GM12891 (cell line): ENCODE data around the gene BACE1.

ENCODE experiments used
- DNase-seq: peaks from one replicate; pipeline ENCODE4 v3.0.0; 2011; ENCODE audit warnings: low spot score; ENCODE audit not compliant: insufficient read length
- FAIRE-seq: peaks from 2 replicates; lab custom pipeline; 2011; peaks lifted over from hg19 to GRCh38; lab: Jason Lieb, UNC
- PAX5 ChIP-seq: IDR thresholded peaks from 2 replicates; pipeline ENCODE4 v1.6.1; 2011; ENCODE audit warnings: low read length, moderate library complexity, mild to moderate bottlenecking; ENCODE audit not compliant: insufficient read depth, severe bottlenecking
- POLR2A ChIP-seq: IDR thresholded peaks from 2 replicates; pipeline ENCODE4 v1.6.1; 2011; ENCODE audit warnings: low read depth, low read length, control low read depth
- POLR2AphosphoS5 ChIP-seq: IDR thresholded peaks from 2 replicates; pipeline ENCODE4 v1.6.1; 2011; ENCODE audit warnings: low read depth, low read length, control low read depth
- POU2F2 ChIP-seq: IDR thresholded peaks from 2 replicates; pipeline ENCODE4 v1.6.1; 2011; ENCODE audit warnings: low read depth, mild to moderate bottlenecking, control low read depth, low read length, moderate library complexity
- SPI1 ChIP-seq: IDR thresholded peaks from 2 replicates; pipeline ENCODE4 v1.6.1; 2011; ENCODE audit warnings: low read depth, low read length, control low read depth
- TAF1 ChIP-seq: IDR thresholded peaks from 2 replicates; pipeline ENCODE4 v1.6.1; 2011; ENCODE audit warnings: low read depth, low read length, control low read depth

The BACE1 gene

GRCh38 chr11:117256573-117256972, 59.5 kb downstream of the BACE1 start:
- no peak for TF ChIP-seq POLR2AphosphoS5
- TF ChIP-seq SPI1, result no peak
- no peak for TF ChIP-seq TAF1
- TF ChIP-seq PAX5, result no peak
- no peak for TF ChIP-seq POU2F2
- no peak for TF ChIP-seq POLR2A
- FAIRE-seq (no peak), DNase-seq (no peak)

- DNase-seq, result no peak
- FAIRE-seq, result no peak
- TF ChIP-seq POU2F2 (no peak), SPI1 (no peak), POLR2A (no peak), PAX5 (no peak), TAF1 (no peak), POLR2AphosphoS5 (no peak)
Observed at GRCh38 chr11:117255966-117256365, 60.1 kb downstream of the BACE1 start.

GRCh38 chr11:117251506-117251905, 64.5 kb downstream of the BACE1 start:
- FAIRE-seq, result no peak

GRCh38 chr11:117249571-117249970, 66.5 kb downstream of the BACE1 start:
- FAIRE-seq (no peak), DNase-seq (no peak)
- no peak for TF ChIP-seq PAX5
- no peak for TF ChIP-seq POLR2A
- TF ChIP-seq POU2F2, result no peak
- no peak for TF ChIP-seq POLR2AphosphoS5
- no peak for TF ChIP-seq SPI1
- no peak for TF ChIP-seq TAF1

More at GRCh38 chr11:117251506-117251905, 64.5 kb downstream of the BACE1 start:
- DNase-seq, result no peak
- TF ChIP-seq PAX5 (no peak), TAF1 (no peak), POU2F2 (no peak), SPI1 (no peak), POLR2A (no peak), POLR2AphosphoS5 (no peak)

GRCh38 chr11:117248341-117248740, 67.7 kb downstream of the BACE1 start:
- TF ChIP-seq POLR2AphosphoS5 (no peak), POLR2A (no peak), TAF1 (no peak), POU2F2 (no peak), SPI1 (no peak), PAX5 (no peak)
- no peak for FAIRE-seq
- DNase-seq, result no peak

GRCh38 chr11:117239295-117239694, 76.8 kb downstream of the BACE1 start:
- DNase-seq (no peak), FAIRE-seq (no peak)

GRCh38 chr11:117238221-117238620, 77.8 kb downstream of the BACE1 start:
- FAIRE-seq, result no peak
- no peak for DNase-seq
- no peak for TF ChIP-seq TAF1
- no peak for TF ChIP-seq POLR2AphosphoS5
- TF ChIP-seq POU2F2, result no peak
- TF ChIP-seq PAX5, result no peak
- no peak for TF ChIP-seq SPI1
- TF ChIP-seq POLR2A, result no peak

More at GRCh38 chr11:117239295-117239694, 76.8 kb downstream of the BACE1 start:
- TF ChIP-seq SPI1 (no peak), POLR2A (no peak), TAF1 (no peak), POLR2AphosphoS5 (no peak)
